HepG2 (cell line): ENCODE measurements around the gene C2orf92. TPM values are rescaled to one million over a fixed set of nuclear protein-coding genes. Genes with fewer than 3 reads are reported as not detected.

ENCODE experiments used
- ATF1 ChIP-seq: IDR thresholded peaks from 2 replicates; pipeline ENCODE4 v1.6.1; 2016; ENCODE audit warnings: mild to moderate bottlenecking, control low read depth
- CHD4 ChIP-seq: fragments of 200-600 bp; sonication (generic); IDR thresholded peaks from 2 replicates; pipeline ENCODE4 v1.7.0; 2017; ENCODE audit warnings: mild to moderate bottlenecking, low read length, borderline replicate concordance
- GZF1 ChIP-seq: sonication (generic); formaldehyde crosslinking; IDR thresholded peaks from 2 replicates; pipeline ENCODE4 v1.5.1; 2020; ENCODE audit warnings: mild to moderate bottlenecking, missing genetic modification reagents
- KAT2B ChIP-seq: fragments of 150-350 bp; IDR thresholded peaks from 2 replicates; pipeline ENCODE4 v1.6.1; 2014; ENCODE audit warnings: low read depth, low read length, borderline replicate concordance
- NBN ChIP-seq: fragments of 450-650 bp; conservative IDR thresholded peaks from 2 replicates; pipeline ENCODE4 v1.6.1; 2017
- NCOA2 ChIP-seq: sonication (generic); formaldehyde crosslinking; IDR thresholded peaks from 2 replicates; pipeline ENCODE4 v1.8.0; 2022; ENCODE audit warnings: inconsistent platforms
- NPAS2 ChIP-seq: sonication (generic); formaldehyde crosslinking; IDR thresholded peaks from 2 replicates; pipeline ENCODE4 v1.8.0; 2022; ENCODE audit warnings: mild to moderate bottlenecking, missing genetic modification reagents, borderline replicate concordance
- RBFOX2 ChIP-seq: fragments of 200-400 bp; formaldehyde crosslinking; IDR thresholded peaks from 2 replicates; pipeline ENCODE4 v1.6.1; 2017; ENCODE audit warnings: low read depth, mild to moderate bottlenecking, low read length
- SOX13 ChIP-seq, 3 experiments: fragments of 450-650 bp in 1 of 3; sonication (generic) in 1 of 3; formaldehyde crosslinking in 1 of 3; IDR thresholded peaks in 2 of 3; conservative IDR thresholded peaks in 1 of 3; 2 replicates each; pipeline versions ENCODE4 v1.5.0 to v1.6.1; 2016 to 2020; ENCODE audit warnings: antibody characterized with exemption in 1 of 3, mild to moderate bottlenecking in 1 of 3, missing compliant biosample characterization in 1 of 3, missing genetic modification reagents in 1 of 3, moderate library complexity in 1 of 3
- TMF1 ChIP-seq: sonication (generic); formaldehyde crosslinking; IDR thresholded peaks from 2 replicates; pipeline ENCODE4 v1.8.1; 2022; ENCODE audit warnings: low read depth, missing genetic modification reagents
- TSC22D2 ChIP-seq: sonication (generic); formaldehyde crosslinking; IDR thresholded peaks from 2 replicates; pipeline ENCODE4 v1.5.1; 2020; ENCODE audit warnings: missing genetic modification reagents, mild to moderate bottlenecking, borderline replicate concordance
- ZBTB1 ChIP-seq: sonication (generic); formaldehyde crosslinking; IDR thresholded peaks from 2 replicates; pipeline ENCODE4 v1.4.0; 2020; ENCODE audit warnings: missing genetic modification reagents, borderline replicate concordance
- ZKSCAN8 ChIP-seq: IDR thresholded peaks from 2 replicates; pipeline ENCODE4 v1.6.1; 2016; ENCODE audit warnings: borderline replicate concordance, missing genetic modification reagents, missing compliant biosample characterization
- ZNF296 ChIP-seq: sonication (generic); formaldehyde crosslinking; conservative IDR thresholded peaks from 2 replicates; pipeline ENCODE4 v1.5.0; 2020; ENCODE audit warnings: mild to moderate bottlenecking, missing genetic modification reagents
- ZNF30 ChIP-seq: sonication (generic); formaldehyde crosslinking; IDR thresholded peaks from 2 replicates; pipeline ENCODE4 v1.5.0; 2020; ENCODE audit warnings: mild to moderate bottlenecking, missing genetic modification reagents
- ZNF329 ChIP-seq: sonication (generic); formaldehyde crosslinking; IDR thresholded peaks from 2 replicates; pipeline ENCODE4 v1.9.0; 2021; ENCODE audit warnings: low read depth, mild to moderate bottlenecking, missing genetic modification reagents
- ZNF337 ChIP-seq: sonication (generic); formaldehyde crosslinking; IDR thresholded peaks from 2 replicates; pipeline ENCODE4 v1.5.1; 2020; ENCODE audit warnings: missing genetic modification reagents, low read depth, mild to moderate bottlenecking, borderline replicate concordance
- ZNF589 ChIP-seq: sonication (generic); formaldehyde crosslinking; conservative IDR thresholded peaks from 2 replicates; pipeline ENCODE4 v1.8.0; 2022; ENCODE audit warnings: mild to moderate bottlenecking, moderate library complexity, missing genetic modification reagents
- ZNF660 ChIP-seq: sonication (generic); formaldehyde crosslinking; IDR thresholded peaks from 2 replicates; pipeline ENCODE4 v1.5.1; 2020; ENCODE audit warnings: mild to moderate bottlenecking, low read depth, missing genetic modification reagents, borderline replicate concordance
- ZNF766 ChIP-seq: sonication (generic); formaldehyde crosslinking; IDR thresholded peaks from 2 replicates; pipeline ENCODE4 v1.5.0; 2020; ENCODE audit warnings: missing genetic modification reagents, borderline replicate concordance
- ZNF772 ChIP-seq: sonication (generic); formaldehyde crosslinking; IDR thresholded peaks from 2 replicates; pipeline ENCODE4 v1.5.0; 2020; ENCODE audit warnings: mild to moderate bottlenecking, missing genetic modification reagents
- polyA plus RNA-seq, 8 experiments: library from polyadenylated mRNA; depleted of rRNA in 3 of 8; stranded (reverse) in 7 of 8; unstranded in 1 of 8; fragments of >200 nt; fragmentation: Illumina TruSeq in 4 of 8; extraction: Trizol in 4 of 8; gene quantifications; 2 replicates each; pipeline versions ENCODE4 v1.2.1 to v1.2.3, GENCODE V29; 2011 to 2016; ENCODE audit warnings: low read depth in 4 of 8, missing spikeins in 1 of 8, mixed read lengths in 1 of 8; ENCODE audit not compliant: insufficient read depth in 1 of 8
- total RNA-seq, 5 experiments: library from RNA; depleted of rRNA; stranded (reverse); fragments of >200 nt; fragmentation: Illumina TruSeq; extraction: Trizol; gene quantifications; 2 replicates each; pipeline ENCODE4 v1.2.3, GENCODE V29; 2016; ENCODE audit warnings: low read depth in 1 of 5
- TF ChIP-seq, protein P1 (sequence below): fragments of 450-650 bp; IDR thresholded peaks from 2 replicates; pipeline ENCODE4 v1.6.1; 2017
- TF ChIP-seq, protein P2 (sequence below): sonication (generic); formaldehyde crosslinking; conservative IDR thresholded peaks from 2 replicates; pipeline ENCODE4 v1.4.0; 2020; ENCODE audit warnings: missing genetic modification reagents

Gene C2orf92
- total and polyA plus RNA-seq, 2 of the 13 experiments (the other 11 are each of a cell fraction or from before 2014, with no cell fraction given): 4.9 to 5.0 TPM

DNA sequence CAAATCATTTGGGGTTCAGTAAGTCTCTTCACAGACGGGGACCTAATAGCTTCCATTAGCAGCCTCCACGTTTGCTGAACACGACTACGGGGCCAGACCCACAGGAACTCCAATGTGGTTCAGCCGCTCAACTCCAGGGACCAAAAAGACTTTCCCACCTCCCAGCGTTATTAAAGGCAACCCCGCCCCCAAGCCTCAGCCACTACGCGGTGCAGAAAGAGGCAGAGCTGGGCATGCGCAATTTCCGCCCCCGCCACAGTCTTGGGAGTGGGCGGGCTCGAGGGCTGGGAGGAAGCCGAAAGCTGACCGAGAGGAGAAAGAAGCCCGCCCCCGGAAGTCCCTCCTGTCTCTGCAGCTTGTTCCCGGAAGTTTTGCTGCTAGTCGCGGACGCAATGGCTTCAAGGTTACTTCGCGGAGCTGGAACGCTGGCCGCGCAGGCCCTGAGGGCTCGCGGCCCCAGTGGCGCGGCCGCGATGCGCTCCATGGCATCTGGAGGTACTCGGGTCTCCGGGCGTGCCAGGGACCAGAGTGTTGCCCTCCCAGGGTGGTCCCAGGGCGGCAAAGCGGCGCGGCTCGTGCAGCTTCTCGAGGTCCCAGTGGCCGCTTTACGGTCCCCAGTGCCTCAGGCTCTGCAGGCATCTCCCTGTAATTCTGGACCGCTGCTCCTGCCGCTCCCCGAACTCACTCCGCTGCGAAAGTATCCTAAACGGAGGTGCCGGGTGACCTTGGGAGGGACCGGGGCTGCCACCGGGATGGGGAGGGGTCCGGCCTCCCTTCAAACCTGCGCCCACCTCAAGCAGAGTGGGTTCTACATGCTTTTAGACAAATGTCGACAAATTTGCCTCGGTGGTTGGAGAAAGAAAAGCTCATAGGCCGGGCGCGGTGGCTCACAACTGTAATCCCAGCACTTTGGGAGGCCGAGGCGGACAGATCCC, 23.6 kb upstream of the C2orf92 start, which contains the start of gene COX5B (continued):
- TF ChIP-seq ZNF660 (CRISPR knock-in tag) (no peak), ZNF296 (CRISPR knock-in tag) (no peak), ZNF337 (CRISPR knock-in tag) (peak; percentile 72), KAT2B (no peak), CHD4 (peak; percentile 27; the same call in 1 of the 2 replicates), SOX13 (IDR thresholded peaks at IDR 0.05) (no peak), SOX13 (CRISPR knock-in tag; conservative IDR thresholded peaks at IDR 0.05 in 1 of 2, IDR thresholded peaks at IDR 0.05 in 1 of 2) (no peak), ZKSCAN8 (CRISPR knock-in tag) (0 out of 2 replicates have a peak, but pooled peaks have one; percentile 72), ZBTB1 (CRISPR knock-in tag) (0 out of 2 replicates have a peak, but pooled peaks have one; percentile 22), TSC22D2 (no peak), NBN (no peak), ATF1 (CRISPR knock-in tag) (no peak), GZF1 (CRISPR knock-in tag) (no peak; the same call in 1 of the 2 replicates), NCOA2 (CRISPR knock-in tag) (peak; percentile 41; the same call in 1 of the 2 replicates), NPAS2 (CRISPR knock-in tag) (no peak), RBFOX2 (peak; percentile 99), ZNF766 (CRISPR knock-in tag) (peak; percentile 55; the same call in 1 of the 2 replicates), ZNF329 (CRISPR knock-in tag) (0 out of 2 replicates have a peak, but pooled peaks have one; percentile 25), ZNF589 (CRISPR knock-in tag) (no peak), TMF1 (CRISPR knock-in tag) (peak; percentile 75), ZNF772 (peak; percentile 89; the same call in 1 of the 2 replicates), ZNF30 (0 out of 2 replicates have a peak, but pooled peaks have one; percentile 49)
- TF ChIP-seq, protein P1, sequence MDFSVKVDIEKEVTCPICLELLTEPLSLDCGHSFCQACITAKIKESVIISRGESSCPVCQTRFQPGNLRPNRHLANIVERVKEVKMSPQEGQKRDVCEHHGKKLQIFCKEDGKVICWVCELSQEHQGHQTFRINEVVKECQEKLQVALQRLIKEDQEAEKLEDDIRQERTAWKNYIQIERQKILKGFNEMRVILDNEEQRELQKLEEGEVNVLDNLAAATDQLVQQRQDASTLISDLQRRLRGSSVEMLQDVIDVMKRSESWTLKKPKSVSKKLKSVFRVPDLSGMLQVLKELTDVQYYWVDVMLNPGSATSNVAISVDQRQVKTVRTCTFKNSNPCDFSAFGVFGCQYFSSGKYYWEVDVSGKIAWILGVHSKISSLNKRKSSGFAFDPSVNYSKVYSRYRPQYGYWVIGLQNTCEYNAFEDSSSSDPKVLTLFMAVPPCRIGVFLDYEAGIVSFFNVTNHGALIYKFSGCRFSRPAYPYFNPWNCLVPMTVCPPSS: no peak
- TF ChIP-seq, protein P2, sequence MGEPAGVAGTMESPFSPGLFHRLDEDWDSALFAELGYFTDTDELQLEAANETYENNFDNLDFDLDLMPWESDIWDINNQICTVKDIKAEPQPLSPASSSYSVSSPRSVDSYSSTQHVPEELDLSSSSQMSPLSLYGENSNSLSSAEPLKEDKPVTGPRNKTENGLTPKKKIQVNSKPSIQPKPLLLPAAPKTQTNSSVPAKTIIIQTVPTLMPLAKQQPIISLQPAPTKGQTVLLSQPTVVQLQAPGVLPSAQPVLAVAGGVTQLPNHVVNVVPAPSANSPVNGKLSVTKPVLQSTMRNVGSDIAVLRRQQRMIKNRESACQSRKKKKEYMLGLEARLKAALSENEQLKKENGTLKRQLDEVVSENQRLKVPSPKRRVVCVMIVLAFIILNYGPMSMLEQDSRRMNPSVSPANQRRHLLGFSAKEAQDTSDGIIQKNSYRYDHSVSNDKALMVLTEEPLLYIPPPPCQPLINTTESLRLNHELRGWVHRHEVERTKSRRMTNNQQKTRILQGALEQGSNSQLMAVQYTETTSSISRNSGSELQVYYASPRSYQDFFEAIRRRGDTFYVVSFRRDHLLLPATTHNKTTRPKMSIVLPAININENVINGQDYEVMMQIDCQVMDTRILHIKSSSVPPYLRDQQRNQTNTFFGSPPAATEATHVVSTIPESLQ (CRISPR knock-in tag): no peak
